WTC11 (cell line): ENCODE data around the gene RANBP3. TPM values are rescaled to one million over a fixed set of nuclear protein-coding genes. Genes with fewer than 3 reads are reported as not detected.

Experiments
- ATAC-seq: fragments of 200-7000 bp; cut with Tn5 transposase; 2 replicates; pipeline ENCODE4 v1.10.0; 2021; ENCODE audit warnings: mild to moderate bottlenecking, moderate library complexity
- CTCF ChIA-PET: fragments of 300-600 bp; sonication (Branson Sonifier 250); formaldehyde crosslinking; loops from one replicate; lab custom pipeline; 2021; ENCODE audit warnings: antibody characterized with exemption; lab: Charles Lee
- POLR2A ChIA-PET: fragments of 350-600 bp; sonication (Branson Sonifier 250); formaldehyde crosslinking; loops from one replicate; lab custom pipeline; 2021; ENCODE audit warnings: antibody characterized with exemption; lab: Charles Lee
- DNase-seq: peaks from one replicate; pipeline ENCODE4 v3.0.0; 2021; ENCODE audit warnings: low spot score
- H3K27ac Mint-ChIP-seq: 2 replicates; pipeline ENCODE4 v1.8.0; 2021; ENCODE audit warnings: mixed read lengths
- H3K27me3 Mint-ChIP-seq: 2 replicates; pipeline ENCODE4 v1.8.0; 2021; ENCODE audit warnings: low read depth, mild to moderate bottlenecking, moderate library complexity, mixed read lengths
- H3K36me3 Mint-ChIP-seq: 2 replicates; pipeline ENCODE4 v1.8.0; 2021; ENCODE audit warnings: mixed read lengths
- H3K4me1 Mint-ChIP-seq: 2 replicates; pipeline ENCODE4 v1.8.0; 2022; ENCODE audit warnings: mixed read lengths
- H3K4me3 Mint-ChIP-seq: 2 replicates; pipeline ENCODE4 v1.8.0; 2021; ENCODE audit warnings: mild to moderate bottlenecking, moderate library complexity, mixed read lengths
- H3K9me3 Mint-ChIP-seq: 2 replicates; pipeline ENCODE4 v1.8.0; 2021; ENCODE audit warnings: mixed read lengths
- ARID4B ChIP-seq: sonication (generic); formaldehyde crosslinking; IDR thresholded peaks from 2 replicates; pipeline ENCODE4 v1.8.0; 2023; ENCODE audit warnings: missing genetic modification reagents, mild to moderate bottlenecking, borderline replicate concordance
- CREM ChIP-seq: sonication (generic); formaldehyde crosslinking; IDR thresholded peaks from 2 replicates; pipeline ENCODE4 v1.8.1; 2022; ENCODE audit warnings: mild to moderate bottlenecking, missing genetic modification reagents, moderate library complexity
- E2F5 ChIP-seq: sonication (generic); formaldehyde crosslinking; IDR thresholded peaks from 2 replicates; pipeline ENCODE4 v1.8.1; 2022; ENCODE audit warnings: mild to moderate bottlenecking, moderate library complexity, missing genetic modification reagents
- ERG ChIP-seq: fragments of 250-450 bp; sonication (Bioruptor Pico); IDR thresholded peaks from 2 replicates; pipeline ENCODE4 v1.8.0; 2021; ENCODE audit warnings: mild to moderate bottlenecking
- ESRRA ChIP-seq: sonication (generic); formaldehyde crosslinking; IDR thresholded peaks from 2 replicates; pipeline ENCODE4 v1.8.1; 2022; ENCODE audit warnings: mild to moderate bottlenecking, missing genetic modification reagents, borderline replicate concordance
- HMGXB4 ChIP-seq: sonication (generic); formaldehyde crosslinking; IDR thresholded peaks from 2 replicates; pipeline ENCODE4 v1.8.1; 2023; ENCODE audit warnings: mild to moderate bottlenecking, moderate library complexity, missing genetic modification reagents
- KAT7 ChIP-seq: sonication (generic); formaldehyde crosslinking; IDR thresholded peaks from 2 replicates; pipeline ENCODE4 v1.8.1; 2023; ENCODE audit warnings: missing genetic modification reagents, mild to moderate bottlenecking, borderline replicate concordance
- MLX ChIP-seq: sonication (generic); formaldehyde crosslinking; IDR thresholded peaks from 2 replicates; pipeline ENCODE4 v1.8.1; 2023; ENCODE audit warnings: mild to moderate bottlenecking, missing genetic modification reagents, moderate library complexity
- NR2C2 ChIP-seq: sonication (generic); formaldehyde crosslinking; IDR thresholded peaks from 2 replicates; pipeline ENCODE4 v1.8.0; 2022; ENCODE audit warnings: mild to moderate bottlenecking, missing genetic modification reagents
- OVOL2 ChIP-seq: fragments of 250-450 bp; sonication (Bioruptor Pico); IDR thresholded peaks from 2 replicates; pipeline ENCODE4 v1.9.0; 2021; ENCODE audit warnings: mild to moderate bottlenecking, borderline replicate concordance
- PRDM15 ChIP-seq: sonication (generic); formaldehyde crosslinking; IDR thresholded peaks from 2 replicates; pipeline ENCODE4 v1.8.0; 2022; ENCODE audit warnings: missing genetic modification reagents
- RELA ChIP-seq: sonication (generic); formaldehyde crosslinking; IDR thresholded peaks from 2 replicates; pipeline ENCODE4 v1.8.1; 2022; ENCODE audit warnings: missing genetic modification reagents, mild to moderate bottlenecking, borderline replicate concordance
- ZNF423 ChIP-seq: fragments of 250-450 bp; sonication (Bioruptor Pico); IDR thresholded peaks from 2 replicates; pipeline ENCODE4 v2.1.2; 2022; ENCODE audit warnings: mild to moderate bottlenecking, moderate library complexity
- ZNF671 ChIP-seq: fragments of 250-450 bp; sonication (Bioruptor Pico); IDR thresholded peaks from 2 replicates; pipeline ENCODE4 v1.8.0; 2021; ENCODE audit warnings: mild to moderate bottlenecking
- total RNA-seq: library from RNA; stranded (reverse); gene quantifications from 3 replicates; pipeline ENCODE4 v1.2.3, GENCODE V29; 2021

The RANBP3 gene
- total RNA-seq, 1 experiment from 2014 or later, result 76.3 TPM

- TF ChIP-seq OVOL2 (CRISPR knock-in tag) (no peak), RELA (CRISPR knock-in tag) (no peak), KAT7 (CRISPR knock-in tag) (no peak), CREM (CRISPR knock-in tag) (no peak)
Measured at GRCh38 chr19:5915782-5916165, 62.2 kb downstream of the RANBP3 start (continued).

- POLR2A ChIA-PET, result no interaction called here
- H3K27ac Mint-ChIP-seq, result no peak overlapping the region
- no peaks in the 10 kb centered on the region for H3K4me1 Mint-ChIP-seq
- peaks cover 13% of the 10 kb centered on the region for H3K36me3 Mint-ChIP-seq
- H3K4me3 Mint-ChIP-seq, result no peak overlapping the region
- TF ChIP-seq ARID4B (CRISPR knock-in tag) (no peak), ESRRA (CRISPR knock-in tag) (0 out of 2 replicates have a peak, but pooled peaks have one; percentile 42)
- TF ChIP-seq, all 79 proteins: peak for 1
- DNase-seq (no peak), ATAC-seq (peak; percentile 17; the same call in 1 of the 2 replicates)
- Mint-ChIP-seq H3K27me3 (no peaks in the 10 kb centered on the region), H3K9me3 (no peaks in the 10 kb centered on the region)
- CTCF ChIA-PET, result interaction anchor here (2.3 kb wide), 1 partner anchor 111 kb away, joined by 8 read pairs; no protein-coding TSS in a partner anchor
Measured at GRCh38 chr19:5914946-5915781, 62.8 kb downstream of the RANBP3 start.

DNA sequence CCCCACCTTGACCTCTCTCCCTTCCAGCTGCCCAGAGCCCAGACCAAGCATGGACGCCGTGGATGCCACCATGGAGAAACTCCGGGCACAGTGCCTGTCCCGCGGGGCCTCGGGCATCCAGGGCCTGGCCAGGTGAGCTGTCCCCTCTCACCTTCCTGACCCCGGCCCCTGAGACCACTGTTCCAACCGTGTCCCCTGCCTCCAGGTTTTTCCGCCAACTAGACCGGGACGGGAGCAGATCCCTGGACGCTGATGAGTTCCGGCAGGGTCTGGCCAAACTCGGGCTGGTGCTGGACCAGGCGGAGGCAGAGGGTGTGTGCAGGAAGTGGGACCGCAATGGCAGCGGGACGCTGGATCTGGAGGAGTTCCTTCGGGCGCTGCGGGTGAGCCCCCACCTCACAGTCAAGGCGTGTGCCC is 63.6 kb downstream of the RANBP3 start:
- Mint-ChIP-seq H3K36me3 (peaks cover 10% of the 10 kb centered on the region), H3K4me1 (no peaks in the 10 kb centered on the region), H3K4me3 (no peak overlapping the region), H3K27me3 (no peaks in the 10 kb centered on the region), H3K27ac (no peak overlapping the region), H3K9me3 (no peaks in the 10 kb centered on the region)
- ChIA-PET POLR2A (no interaction called here), CTCF (interaction anchor here (2.3 kb wide), 1 partner anchor 110 kb away, joined by 8 read pairs; no protein-coding TSS in a partner anchor)
- peak; percentile 44; the same call in 1 of the 2 replicates for TF ChIP-seq PRDM15 (CRISPR knock-in tag)
- no peak for TF ChIP-seq ZNF423 (CRISPR knock-in tag)
- ATAC-seq (no peak), DNase-seq (no peak)

GRCh38 chr19:5913739-5914357 is 64.1 kb downstream of the RANBP3 start, which contains the start of gene CAPS:
Gene CAPS, plus strand, starts transcription at chr19:5914254. Its CDS starts 153 bp downstream, at chr19:5914407.
- CTCF ChIA-PET, result interaction anchor here (2.3 kb wide), 1 partner anchor 110 kb away, joined by 8 read pairs; no protein-coding TSS in a partner anchor
- POLR2A ChIA-PET, result no interaction called here
- peaks cover 10% of the 10 kb centered on the region for H3K36me3 Mint-ChIP-seq
- ATAC-seq, result no peak
- no peak for DNase-seq
- H3K9me3 Mint-ChIP-seq, result no peaks in the 10 kb centered on the region
- H3K4me3 Mint-ChIP-seq, result no peak within 1 kb of the TSS
- peak within 1 kb of the TSS; percentile 78; the same call in 1 of the 2 replicates for H3K27ac Mint-ChIP-seq
- no peaks in the 10 kb centered on the region for H3K4me1 Mint-ChIP-seq
- H3K27me3 Mint-ChIP-seq, result no peaks in the 10 kb centered on the region
- no peak for TF ChIP-seq ZNF671 (CRISPR knock-in tag)
- no peak for TF ChIP-seq NR2C2 (CRISPR knock-in tag)
- TF ChIP-seq ERG (CRISPR knock-in tag), result no peak
- no peak for TF ChIP-seq E2F5 (CRISPR knock-in tag)
- TF ChIP-seq MLX (CRISPR knock-in tag), result no peak
- no peak for TF ChIP-seq ESRRA (CRISPR knock-in tag)
- TF ChIP-seq HMGXB4 (CRISPR knock-in tag), result no peak
